ENCODE results near the gene HS2ST1.

Gene HS2ST1

DNA sequence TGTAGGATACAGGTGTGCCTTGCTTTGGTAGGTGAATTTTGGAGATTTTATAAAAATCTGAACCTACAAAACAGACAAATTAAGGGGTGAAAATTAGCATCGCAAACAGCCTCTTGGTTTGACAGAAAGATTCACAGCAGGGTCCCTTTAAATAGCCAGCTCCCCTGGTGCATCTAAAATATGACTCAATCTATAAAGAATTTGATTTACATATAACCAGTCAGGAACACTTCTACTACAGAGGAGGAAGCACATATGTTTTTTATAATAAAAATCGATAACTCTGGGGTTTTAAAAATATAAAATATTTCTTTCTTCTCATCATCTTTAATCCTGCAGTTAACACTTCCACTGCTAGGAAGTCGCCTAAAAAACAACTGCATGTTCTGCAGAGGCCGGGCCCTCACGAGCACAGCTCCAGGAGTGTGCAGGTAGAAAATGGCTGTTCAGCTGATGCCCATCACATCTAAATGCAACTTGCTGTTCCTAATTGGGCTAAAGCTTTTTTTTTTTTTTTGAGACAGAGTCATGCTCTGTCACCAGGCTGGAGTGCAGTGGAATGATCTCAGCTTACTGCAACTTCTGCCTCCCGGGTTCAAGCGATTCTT lies 203.4 kb downstream of the HS2ST1 start:
- no peak for DNase-seq

DNA sequence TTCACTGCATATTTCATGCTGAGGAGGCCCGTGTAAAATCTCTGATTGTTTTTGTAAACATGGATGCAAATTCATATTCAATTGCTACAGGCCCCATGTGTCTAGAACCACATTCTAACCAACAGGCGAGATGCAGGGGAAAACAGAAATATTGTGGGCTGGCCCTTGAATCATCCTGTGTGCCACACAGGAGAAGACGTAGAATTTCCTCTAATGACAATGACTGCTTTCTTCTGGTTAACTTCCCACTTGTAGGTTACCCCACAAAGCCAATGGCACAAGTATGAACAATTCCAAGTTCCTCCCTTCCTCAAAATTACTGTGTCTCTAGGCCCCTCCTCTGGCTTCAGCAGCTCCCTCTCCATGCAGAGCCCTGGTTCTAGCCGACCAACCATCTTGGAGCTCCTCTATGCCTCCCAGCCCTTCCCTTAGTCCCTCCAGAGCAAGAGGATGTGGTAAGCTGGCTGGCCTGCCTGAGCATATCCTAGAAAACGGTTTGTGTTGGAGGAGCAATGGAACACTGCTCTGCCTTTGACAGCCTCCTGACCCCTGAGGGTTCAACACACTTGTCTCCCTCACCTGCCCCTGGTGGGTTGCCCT lies 205.2 kb downstream of the HS2ST1 start:
- DNase-seq = no peak

DNA sequence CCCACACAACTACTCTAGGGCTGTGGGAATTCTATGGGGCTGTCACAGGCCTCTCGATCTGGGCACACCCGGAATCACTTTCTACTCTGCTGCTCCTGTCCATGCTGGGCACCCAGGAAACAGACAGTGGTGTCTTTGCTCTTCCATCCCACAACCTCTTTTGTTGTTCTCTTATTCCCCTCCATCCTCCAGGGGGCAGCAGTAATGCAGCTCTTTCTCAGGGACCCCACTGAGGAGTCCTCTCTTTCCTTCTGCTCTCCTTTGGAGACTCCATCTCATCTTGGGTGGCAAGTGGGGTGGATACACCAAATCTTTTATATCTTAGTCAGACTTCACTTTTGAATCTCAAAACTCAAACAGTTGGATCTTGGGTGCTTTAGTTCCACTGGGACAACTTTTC lies 206.3 kb downstream of the HS2ST1 start:
- no peak for DNase-seq

DNA sequence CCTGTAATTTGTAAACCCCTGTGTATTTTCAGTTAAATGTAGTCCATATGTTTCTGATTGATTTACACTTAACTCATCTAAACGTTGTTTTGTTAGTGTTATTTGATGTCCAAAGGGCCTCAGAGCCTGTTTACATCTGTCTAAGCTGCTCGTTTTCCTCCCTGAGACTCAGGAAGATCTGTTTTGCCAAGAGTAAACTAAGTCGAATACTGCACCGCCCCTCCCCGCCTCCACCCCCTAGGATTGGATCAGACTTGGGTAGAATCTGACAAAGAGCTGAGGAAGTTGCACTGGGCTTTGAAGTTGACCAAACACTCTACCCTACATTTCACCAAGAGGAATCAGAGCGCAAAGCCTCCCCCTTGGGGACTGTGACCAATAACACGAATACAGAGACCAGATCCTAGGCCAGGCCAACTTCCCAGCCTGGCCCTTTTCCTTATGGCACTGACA lies 207.3 kb downstream of the HS2ST1 start:
- DNase-seq = no peak

DNA sequence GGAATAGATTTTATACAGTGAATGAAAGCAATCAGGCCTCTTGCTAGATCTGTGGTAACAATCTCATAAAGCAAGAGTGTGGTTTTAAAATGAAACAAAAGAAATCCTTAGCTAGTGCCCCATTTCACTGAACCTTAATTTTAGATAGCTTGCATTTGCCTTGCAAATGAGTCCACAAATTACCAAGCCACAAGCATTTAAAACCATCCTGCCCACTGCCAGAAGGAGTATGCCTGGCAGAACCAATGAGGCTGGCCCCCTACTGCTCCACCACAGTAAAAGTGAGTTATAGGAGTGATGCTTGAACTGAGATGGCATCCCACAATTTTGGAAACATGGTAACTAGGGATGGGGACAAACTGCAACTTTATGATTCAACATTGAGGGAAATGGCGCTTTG lies 207.8 kb downstream of the HS2ST1 start:
- DNase-seq = no peak

DNA sequence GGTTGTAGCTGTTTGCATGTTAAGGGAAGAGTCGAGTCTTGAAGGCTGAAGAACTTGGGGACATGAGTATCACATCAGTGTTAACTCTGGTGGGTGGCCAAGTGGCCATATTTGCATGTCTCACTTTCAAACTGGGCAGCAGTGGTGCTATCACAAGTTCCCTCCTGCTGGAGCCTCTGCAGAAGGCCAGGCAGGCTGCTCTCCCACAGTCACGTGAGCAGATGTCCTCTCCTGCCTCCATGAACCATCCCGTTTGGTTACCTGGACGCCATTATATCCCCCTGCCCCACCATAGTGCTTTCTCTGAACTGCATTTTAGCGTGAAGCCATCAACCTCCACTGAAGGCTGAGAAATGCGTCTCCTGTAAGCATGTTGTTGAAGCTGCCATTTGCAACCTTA lies 209.2 kb downstream of the HS2ST1 start:
- DNase-seq = no peak

DNA sequence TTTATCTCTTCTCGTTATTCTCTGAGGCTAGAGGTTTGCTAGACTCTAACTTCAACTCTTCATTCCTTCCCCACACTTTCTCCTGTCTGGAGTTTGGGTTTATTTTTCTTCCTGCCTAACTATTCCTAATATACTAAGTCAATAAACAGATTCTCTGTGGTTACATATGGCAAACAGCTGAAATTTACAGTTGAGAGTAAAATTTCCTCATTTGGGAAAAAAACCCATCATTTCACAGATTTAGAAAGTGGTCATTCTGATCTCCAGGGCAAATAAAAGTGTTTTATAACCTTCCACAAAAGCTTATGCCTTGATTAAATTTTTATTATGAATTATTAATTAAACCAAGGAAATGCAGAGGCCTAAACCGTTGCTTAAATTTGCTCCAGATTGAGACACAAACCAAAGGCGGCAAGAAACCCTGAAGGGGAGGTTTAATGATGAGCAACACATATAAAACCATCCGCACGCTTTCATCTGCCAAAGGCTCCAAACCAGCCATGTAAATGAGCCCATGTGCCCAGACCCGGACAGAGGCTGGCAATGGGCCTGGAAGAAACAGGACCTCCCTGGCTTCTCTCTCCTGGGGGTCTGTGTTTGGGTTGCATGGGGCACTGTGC lies 212.6 kb downstream of the HS2ST1 start:
- DNase-seq = no peak

DNA sequence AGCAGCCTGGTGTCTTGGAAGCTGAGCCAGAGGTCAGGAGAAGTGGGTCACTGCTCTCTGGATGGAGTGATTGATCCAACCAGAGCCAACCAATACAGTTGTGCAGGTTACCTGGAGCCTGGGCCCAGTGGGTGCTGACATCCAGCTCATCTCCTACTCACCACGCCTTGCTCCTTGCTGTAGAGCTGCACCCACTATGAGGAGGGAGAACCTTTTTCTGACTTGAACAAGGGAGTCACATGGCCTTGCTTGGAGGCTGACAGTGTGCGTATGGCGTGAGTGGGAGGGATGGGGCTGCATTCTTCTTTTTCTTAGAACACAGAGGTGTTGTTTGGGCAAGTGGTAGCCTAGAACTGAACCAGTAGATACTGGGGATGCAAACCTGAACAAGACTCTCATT lies 213.1 kb downstream of the HS2ST1 start:
- no peak for DNase-seq

DNA sequence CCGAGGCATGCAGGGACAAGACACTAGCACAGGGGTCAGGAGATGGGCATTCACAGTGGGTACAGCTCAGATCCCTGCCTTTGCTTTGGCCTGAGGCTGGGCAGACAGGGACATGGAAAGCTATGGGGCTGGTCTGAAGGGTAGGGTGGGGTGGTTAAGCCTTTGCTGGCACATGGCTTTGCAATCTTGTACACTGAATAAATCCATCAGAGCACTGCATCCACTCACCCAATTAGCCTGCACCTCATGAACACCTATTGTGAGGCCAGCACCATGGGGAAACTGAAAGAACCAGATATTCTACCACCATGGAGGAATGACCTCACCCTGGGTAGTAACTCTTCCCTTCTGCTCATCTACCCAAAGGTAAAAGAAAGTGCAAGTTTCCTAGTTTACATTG lies 214.6 kb downstream of the HS2ST1 start:
- DNase-seq = no peak

DNA sequence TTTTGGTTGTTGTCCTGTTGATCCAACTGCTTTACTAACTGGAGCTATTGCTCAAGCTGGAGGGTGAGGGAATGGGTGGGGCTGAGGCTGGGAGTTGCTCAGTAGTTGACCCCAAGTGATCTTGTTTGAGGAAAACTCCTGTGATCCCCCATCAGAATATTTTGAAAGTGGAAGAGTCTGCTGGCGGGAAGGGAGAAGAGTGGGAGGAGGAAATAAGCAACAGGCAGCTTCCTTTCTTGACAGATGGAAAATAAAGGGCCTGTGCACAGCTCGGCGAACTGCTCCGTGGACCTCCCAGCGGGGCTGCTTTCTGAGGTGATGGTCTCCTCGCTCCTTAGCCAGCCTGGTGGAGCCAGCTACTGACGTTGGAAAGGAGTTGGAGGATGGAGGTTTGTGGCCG lies 215.2 kb downstream of the HS2ST1 start:
- no peak for DNase-seq

DNA sequence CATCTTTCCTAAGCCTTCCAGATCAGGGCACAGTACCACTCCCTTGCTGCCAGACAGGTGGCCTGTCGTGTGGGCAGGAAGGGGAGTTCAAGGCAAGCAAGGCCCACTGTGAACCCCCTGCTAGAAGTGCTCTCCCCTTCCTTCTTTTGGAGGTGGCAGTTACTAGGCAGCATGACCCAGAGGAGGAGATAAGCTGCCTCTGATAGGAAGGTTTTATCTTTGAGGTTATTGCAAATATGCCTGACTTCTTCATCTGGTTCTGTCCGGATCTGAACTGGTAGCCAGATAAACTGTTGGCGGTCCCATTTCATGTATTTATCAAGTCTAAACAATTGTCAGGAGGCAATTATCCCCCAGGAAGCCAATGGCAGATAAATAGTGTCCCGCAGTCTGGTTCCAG lies 216.0 kb downstream of the HS2ST1 start:
- no peak for DNase-seq

DNA sequence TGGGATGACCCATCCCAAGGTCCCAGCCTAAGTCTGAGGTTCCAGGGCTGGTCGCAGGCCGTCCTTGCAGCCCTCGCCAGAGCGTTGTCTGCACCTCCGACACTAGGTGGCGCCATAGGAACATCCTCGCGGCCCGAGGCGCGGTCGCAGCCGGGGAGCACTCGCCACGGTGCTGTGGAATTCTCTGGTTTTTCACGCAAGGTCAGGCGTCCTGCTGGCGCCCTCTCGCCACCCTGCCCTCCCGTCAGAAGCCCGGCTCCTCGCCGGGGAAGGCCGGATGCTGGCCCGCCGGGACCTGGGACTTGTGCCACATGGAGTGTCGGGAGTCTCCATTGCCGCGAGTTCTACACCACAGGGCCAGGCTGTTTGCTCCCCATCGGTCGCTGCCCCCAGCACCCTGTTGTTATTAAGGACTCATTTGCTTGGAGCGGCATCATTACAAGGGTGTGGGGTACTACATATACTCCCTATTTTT lies 217.4 kb downstream of the HS2ST1 start:
- DNase-seq = peak in 1 of 2 experiments; percentile 7

DNA sequence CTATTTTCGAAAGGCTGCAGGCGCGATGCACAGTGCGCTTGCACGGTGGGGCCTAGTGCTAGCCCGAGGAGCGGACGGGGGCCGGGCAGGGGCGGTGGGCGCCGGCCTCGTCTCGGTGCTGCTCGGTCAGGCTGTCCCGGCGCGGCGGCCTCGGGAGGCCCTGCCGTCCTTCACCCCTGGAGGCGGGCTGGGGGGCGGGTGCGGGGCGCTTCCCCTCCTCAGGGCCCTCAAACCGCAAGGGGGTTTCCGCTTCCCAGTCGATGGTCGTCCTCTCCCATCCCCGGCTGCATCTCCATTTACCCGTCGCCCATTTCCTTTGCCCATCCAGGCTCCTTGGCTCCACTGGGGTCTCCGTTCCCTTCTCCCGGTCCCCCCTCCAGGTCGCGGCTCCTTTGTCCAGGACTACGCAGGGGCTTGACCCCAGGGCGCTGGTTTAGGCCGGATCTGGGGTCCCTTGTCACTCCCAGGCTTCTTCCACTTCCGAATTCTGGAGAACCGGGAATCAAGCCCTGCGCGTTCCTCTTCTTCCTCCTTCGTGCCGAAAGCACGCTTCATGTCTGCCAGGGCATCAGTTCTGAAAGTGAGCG lies 217.9 kb downstream of the HS2ST1 start:
- DNase-seq = no peak

DNA sequence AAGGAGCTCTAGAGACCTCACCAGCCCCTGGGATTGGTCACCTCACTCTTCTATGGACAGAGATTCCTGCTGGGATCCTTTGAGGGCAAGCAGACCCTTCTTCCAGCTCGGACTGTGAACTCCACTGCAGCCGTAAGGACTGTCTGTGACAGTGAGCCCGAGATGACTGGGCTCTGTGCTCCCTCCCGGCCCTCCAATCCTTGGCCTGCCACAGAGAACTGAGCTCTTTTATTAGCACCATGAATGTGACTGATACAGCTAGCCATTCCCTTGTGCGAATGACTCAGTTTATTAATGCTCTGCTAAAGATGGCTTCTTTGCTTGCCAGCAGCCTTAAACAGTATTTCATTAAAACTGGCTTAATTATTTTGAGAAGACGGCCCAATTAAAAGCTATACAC lies 219.6 kb downstream of the HS2ST1 start:
- DNase-seq = no peak

DNA sequence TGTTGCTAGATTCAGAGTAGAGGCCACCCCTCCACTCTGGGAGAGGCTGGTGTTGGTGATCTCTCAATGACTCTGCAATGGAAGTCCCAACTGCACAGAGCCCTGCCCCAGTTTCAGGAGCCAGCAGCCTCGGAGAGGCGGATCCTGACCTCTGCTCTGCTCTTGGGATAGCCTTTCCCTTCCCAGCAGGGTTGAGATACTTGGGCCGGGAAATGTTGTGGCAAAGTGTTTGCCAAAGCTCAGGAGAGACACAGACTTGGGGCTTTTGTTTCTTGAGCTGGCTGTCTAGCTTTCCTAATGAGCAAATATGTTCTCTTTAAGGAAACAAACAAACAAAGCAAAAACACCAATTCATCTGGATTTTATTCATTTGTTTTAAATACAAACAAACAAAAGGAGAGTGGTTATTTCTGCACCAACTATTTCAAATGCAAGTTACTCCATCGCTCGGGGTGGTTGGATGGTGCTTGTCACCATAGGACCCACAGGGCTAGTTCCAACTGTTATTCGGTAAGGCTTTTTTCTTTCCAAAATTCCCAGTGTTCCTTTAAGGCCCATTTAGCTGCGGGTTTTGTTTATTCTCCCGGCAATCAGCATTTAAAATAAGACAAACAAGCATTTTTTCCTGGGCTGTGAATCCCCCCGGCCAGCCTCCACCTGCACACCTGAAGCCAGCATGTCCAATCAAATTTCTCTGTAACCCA lies 220.3 kb downstream of the HS2ST1 start:
- no peak for DNase-seq

DNA sequence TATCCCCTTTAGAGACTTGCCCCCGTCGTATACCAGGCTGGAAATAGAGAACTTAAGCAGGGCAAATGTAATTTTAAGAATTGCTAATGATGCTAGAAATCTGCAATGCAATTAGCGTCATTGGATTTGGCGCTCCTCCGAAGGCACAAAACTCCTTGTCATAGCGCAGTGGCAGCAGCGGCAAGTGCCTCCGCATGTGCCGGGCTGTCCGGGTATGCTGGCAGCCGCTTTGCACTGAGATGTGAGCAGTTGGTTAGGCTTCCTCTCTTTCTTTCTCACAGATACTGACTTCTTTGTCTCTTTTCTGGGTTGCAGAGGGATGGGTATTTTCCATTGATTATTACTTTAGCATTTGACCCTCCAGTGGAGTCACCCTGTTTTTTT lies 220.9 kb downstream of the HS2ST1 start:
- no peak for DNase-seq

DNA sequence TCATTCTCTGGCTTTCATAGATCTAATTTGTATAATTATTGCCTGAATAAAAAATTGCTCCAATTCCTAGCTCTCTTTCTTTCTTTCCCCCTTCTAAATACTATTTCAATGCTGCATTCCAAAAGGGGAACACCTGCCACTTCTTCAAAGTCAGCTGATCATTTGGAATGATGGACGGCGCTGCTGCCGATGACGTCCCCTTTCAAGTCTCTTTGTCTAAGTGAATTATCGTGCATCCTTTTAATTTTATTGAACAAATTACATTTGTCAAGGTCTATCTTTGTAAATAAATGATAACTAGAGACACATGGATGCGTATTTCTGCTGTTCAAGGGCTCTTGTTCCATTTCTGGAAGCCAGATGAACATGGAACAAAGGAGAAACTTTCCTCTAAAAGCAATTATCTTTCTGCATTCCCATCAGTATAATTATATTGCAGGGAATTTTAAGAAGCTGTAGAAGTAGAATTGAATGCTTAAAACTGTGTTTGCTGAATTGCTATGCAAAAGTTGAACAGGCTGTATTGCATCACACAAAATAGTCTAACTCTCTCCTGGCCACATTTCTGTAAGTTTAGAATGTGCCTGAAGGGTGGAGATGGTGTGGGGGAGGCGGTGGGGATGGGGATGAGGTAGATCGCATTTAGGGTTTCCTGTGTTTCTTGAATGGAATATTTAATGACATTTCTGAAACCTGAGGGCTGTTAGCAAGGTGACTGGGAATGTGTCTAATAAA lies 222.3 kb downstream of the HS2ST1 start:
- DNase-seq = no peak

DNA sequence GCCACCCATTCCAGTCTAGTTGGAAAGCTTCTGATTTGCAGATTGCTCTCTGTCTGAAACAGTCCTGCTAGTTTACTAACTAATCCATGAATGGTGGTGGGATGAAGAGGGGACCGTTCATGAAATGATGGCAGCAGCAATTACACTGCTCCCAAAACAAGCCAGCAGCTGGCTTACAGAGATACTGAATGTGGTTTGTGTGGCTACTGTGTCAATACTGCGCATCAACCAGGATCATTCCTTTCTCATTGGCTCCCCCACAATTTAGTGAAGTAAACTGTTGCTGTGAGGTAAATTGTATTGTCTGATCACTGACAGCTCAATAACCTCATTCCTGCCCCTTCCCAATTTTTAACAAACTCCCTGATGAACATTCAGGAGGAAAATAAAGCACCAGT lies 222.9 kb downstream of the HS2ST1 start:
- DNase-seq = no peak

DNA sequence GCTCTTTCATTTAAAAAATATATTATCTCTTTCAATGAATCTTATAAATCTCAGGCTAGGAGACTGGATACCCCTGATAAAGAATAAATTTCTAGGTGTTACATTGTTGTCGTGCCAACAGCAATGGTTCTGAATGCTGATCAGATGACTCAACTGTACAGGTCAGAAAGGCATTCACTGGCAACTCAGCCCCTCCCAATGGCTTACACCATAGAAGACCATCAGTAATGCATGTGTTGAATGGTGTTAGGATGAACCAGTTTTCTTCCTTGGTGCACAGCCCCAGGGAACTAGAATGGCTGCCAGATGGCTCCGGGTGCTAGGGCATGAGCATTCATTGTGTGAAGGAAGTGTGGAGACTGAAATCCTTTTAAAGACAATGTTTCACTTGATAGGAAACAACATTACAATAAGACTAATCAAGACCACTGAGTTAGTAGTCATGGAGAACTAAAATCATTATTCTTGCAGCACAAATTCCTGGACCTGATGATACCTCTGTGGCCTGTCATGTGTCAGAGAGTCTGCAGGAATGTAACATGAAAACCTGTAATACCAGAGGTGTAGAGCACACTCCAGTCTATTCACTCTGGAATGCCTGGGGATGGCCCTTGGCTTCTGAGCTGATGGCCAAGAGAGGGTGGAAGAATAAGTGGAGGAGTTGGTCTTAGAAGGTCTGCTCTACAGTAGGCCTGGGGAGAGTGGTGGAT lies 226.6 kb downstream of the HS2ST1 start:
- no peak for DNase-seq

DNA sequence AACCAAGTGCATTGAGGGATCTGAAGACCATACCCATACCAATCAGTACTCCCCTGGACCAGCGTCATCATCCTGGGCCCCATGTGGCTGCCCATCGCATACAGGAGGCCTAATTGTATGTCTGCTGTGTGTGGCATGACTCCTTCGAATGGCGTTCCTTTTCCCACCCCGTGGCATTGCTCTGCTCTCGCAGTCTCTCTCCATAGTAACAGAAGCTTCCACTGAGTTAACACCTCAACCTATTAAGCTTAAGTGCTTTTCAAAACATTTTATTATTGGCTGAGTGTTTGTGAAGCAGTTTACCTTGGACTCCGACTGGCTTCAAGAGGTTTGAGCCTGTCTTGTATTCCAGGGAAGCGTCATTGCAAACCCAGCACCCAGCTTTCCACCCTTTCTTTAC lies 227.1 kb downstream of the HS2ST1 start:
- no peak for DNase-seq

DNA sequence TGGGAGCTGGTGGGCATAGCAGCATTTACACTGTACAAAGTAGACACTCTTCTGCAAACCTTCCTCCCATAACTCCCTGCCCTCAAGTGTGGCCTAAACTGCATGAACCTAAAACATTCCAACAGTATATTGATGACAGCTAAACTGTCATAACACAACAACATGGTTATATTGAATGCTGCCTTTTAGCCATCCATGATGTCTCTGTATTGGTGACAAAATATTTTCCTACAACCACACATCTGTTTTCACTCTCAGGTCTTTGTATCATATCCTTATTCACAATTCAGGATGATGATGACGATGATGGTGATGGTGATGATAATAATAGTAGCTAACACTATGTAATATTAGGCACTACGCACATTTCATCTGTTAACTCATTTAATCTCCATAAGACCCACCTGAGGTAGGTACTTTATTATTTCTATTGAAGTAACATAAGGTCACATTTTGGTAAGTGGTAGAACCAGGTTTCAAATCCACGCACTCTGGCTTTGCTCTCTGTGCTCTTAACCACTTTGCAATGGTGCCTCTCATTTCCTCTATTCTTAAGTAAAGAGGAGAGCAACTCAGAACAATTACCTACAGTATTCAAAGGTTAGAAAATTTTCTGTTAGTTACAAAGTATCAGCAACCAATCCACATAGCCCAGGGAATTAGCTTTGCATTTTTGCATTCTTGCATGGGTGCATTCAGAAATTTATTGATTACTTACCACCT lies 229.1 kb downstream of the HS2ST1 start:
- no peak for DNase-seq
